H1 (cell line): ENCODE data around the gene RAB31.

ENCODE experiments used
- BCL11A ChIP-seq, 2 experiments: IDR thresholded peaks; one replicate each; pipeline ENCODE4 v1.6.1; 2011; ENCODE audit warnings: low read depth in 2 of 2, low read length in 2 of 2, mild to moderate bottlenecking in 2 of 2
- BRCA1 ChIP-seq: IDR thresholded peaks from 2 replicates; pipeline ENCODE4 v1.6.1; 2012; ENCODE audit warnings: low read depth, low read length, improper control_type of control experiment
- CTCF ChIP-seq, 3 experiments: IDR thresholded peaks; 1 replicate in 2 of 3; 2 replicates in 1 of 3; pipeline versions ENCODE4 v1.5.1 to v1.6.1; 2011; ENCODE audit warnings: low read length in 3 of 3, mild to moderate bottlenecking in 3 of 3, inconsistent platforms in 2 of 3, low read depth in 1 of 3, moderate library complexity in 1 of 3; ENCODE audit not compliant: insufficient read depth in 1 of 3; ENCODE audit errors: control extremely low read depth in 1 of 3
- E2F6 ChIP-seq: IDR thresholded peaks from 2 replicates; pipeline ENCODE4 v1.6.1; 2012; ENCODE audit warnings: inconsistent platforms
- GABPA ChIP-seq: IDR thresholded peaks from 2 replicates; pipeline ENCODE4 v1.6.1; 2011; ENCODE audit warnings: mild to moderate bottlenecking, low read length, moderate library complexity, borderline replicate concordance; ENCODE audit not compliant: insufficient read depth
- HDAC6 ChIP-seq: IDR thresholded peaks from one replicate; pipeline ENCODE4 v1.7.1; 2012; ENCODE audit warnings: low read depth, mild to moderate bottlenecking, inconsistent platforms, low read length, moderate library complexity
- JUN ChIP-seq: IDR thresholded peaks from 2 replicates; pipeline ENCODE4 v1.6.1; 2011; ENCODE audit warnings: low read depth, mild to moderate bottlenecking, improper control_type of control experiment, low read length
- POLR2A ChIP-seq, 2 experiments: IDR thresholded peaks; 1 replicate in 1 of 2; 2 replicates in 1 of 2; pipeline ENCODE4 v1.6.1; 2011; ENCODE audit warnings: low read depth in 2 of 2, low read length in 2 of 2, mild to moderate bottlenecking in 2 of 2; ENCODE audit errors: control extremely low read depth in 1 of 2
- POLR2AphosphoS5 ChIP-seq: IDR thresholded peaks from 2 replicates; pipeline ENCODE4 v1.6.1; 2011; ENCODE audit warnings: low read depth, low read length
- YY1 ChIP-seq: IDR thresholded peaks from 2 replicates; pipeline ENCODE4 v1.6.1; 2011; ENCODE audit warnings: low read depth, mild to moderate bottlenecking, low read length

- TF ChIP-seq CTCF (IDR thresholded peaks at IDR 0.05; ENCODE audit: control extremely low read depth in 1 of 3, insufficient read depth in 1 of 3, low read depth in 1 of 3, low read length in 3 of 3) (no peak), JUN (no peak), BCL11A (IDR thresholded peaks at IDR 0.05; ENCODE audit: low read depth in 2 of 2, low read length in 2 of 2) (no peak), POLR2AphosphoS5 (no peak), POLR2A (IDR thresholded peaks at IDR 0.05; ENCODE audit: control extremely low read depth in 1 of 2, low read depth in 2 of 2, low read length in 2 of 2) (no peak), YY1 (no peak), BRCA1 (no peak), HDAC6 (no peak), GABPA (no peak), E2F6 (no peak)
These were observed 96.5 kb downstream of the RAB31 start for GRCh38 chr18:9804517-9805104.
